HG02759 (cell line): Measurements from ENCODE around the gene GNG4.
"Not testable (repeated sequence)": the region's sequence is repeated elsewhere in the genome, so short reads cannot be mapped to it uniquely, and the experiment has no call there.

Experiments
- ATAC-seq: cut with Tn5 transposase; IDR thresholded peaks from one replicate; pipeline ENCODE4 v1.9.1; 2021; ENCODE audit warnings: mild to moderate bottlenecking, moderate library complexity; ENCODE audit not compliant: unreplicated experiment

GNG4 gene

DNA sequence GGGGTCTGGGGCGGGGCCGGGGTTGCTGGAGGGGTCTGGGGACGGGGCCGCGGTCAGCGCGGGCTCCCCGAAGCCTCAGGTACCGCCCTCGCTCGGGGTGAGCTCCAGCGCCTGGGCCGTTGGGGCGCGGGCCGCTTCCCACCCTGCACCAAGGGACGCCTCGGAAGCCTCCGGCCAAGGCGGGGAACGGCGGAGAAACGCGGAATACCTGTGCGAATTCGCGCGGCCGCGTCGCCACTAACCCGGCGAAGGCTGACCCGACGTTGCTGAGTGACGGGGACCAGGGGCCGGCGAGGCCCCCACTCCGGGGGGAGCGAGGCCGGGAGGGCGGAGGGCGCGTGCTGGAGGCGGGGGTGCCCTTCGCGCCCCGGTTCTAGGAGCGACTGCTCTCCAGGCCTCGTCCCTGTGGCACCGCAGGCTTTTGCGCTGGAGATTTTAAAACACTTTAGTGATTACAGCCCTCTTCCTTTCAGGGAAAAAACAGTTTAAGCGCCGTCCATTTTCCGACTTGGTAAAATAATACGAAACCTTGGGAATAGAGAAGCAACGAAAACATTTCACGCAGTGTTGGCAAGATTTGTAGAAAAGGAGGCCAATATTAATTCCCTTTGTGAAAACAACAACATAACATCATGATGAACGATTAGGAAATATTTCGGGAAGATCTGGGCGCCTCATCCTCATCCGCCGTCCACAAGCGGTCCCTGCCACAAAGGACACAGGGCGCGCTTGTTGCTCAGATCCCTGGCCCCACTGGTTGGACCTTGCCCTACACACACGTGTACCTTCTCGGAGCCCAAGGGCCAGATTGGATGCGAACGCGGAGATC lies 971 bp upstream of the GNG4 start:
- ATAC-seq = no peak

DNA sequence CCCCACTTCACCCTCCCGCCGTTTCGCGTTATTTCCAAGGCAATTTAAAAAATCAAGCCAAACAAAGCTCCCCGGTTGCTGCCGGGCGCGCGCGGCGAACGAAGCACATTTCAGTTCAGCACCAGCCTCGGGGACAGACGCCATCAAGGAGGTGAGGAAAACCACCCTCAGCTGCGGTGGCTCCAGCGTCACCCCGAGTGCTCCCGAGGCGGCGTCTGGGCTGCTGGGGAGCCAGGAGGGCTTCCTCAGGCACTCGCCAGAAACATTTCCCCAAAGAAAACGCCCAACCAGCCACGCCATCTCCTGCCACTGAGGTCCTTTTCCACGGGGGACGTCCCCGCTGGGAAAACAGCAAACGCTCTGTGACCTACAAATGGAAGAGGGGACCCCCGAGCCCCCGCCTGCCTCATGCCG lies 623 bp downstream of the GNG4 start:
- ATAC-seq = peak; percentile 58

DNA sequence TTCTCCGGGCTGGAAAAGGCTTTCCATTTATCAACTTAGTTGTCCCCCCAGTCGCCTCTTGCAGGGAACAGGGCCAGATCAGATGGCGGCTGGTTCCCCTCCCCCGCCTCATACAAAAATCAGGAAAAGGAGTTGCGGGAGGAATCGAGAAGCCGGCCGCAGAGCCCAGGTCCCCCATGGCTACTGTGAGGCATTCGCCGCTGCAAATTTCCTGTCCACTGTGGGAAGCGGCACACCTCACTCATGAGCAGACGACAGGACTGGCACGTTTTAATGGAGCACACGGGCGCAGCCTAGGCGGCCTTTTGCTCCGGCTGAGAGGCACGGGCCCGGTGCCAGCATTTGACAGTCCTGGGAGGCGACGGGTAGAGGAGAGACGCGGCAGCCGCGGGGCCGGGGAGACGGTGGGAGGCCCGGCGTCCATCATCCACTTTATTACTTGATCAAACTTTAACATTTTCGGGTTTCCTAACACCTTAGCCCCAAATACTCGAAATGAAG lies 1.1 kb downstream of the GNG4 start:
- no peak for ATAC-seq

DNA sequence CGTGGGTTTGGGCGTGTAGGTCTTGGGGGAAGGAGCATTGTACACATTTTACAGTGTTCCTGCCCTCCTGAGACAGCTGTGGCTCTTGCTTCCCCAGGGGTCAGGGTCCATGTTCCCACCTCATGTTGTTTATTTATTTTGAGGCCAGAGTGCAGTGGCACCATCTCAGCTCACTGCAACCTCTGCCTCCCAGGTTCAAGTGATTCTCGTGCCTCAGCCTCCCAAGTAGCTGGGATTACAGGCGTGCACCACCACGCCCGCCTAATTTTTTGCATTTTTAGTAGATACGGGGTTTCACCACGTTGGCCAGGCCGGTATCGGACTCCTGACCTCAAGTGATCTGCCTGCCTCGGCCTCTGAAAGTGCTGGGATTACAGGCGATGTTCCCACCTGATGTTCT lies 2.0 kb downstream of the GNG4 start:
- not testable (repeated sequence) for ATAC-seq

DNA sequence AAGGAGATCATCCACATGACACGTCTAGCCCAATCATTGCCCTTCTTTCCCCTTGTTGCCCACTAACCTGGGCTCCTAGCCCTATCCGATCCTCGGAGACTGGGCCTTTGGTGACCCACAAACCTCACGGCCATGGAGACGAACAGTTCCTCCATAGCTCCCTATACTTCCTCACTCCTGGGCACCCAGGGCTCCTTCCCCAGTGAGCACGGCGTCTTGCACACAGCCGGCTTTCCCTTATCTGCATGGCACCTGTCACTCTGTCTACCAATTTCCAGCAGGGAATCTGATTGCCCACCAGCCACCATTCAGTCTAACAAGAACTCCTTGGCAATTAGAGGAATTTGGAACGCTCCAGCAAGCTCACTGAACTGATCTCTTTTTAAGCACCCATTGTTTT lies 3.1 kb downstream of the GNG4 start:
- no peak for ATAC-seq

DNA sequence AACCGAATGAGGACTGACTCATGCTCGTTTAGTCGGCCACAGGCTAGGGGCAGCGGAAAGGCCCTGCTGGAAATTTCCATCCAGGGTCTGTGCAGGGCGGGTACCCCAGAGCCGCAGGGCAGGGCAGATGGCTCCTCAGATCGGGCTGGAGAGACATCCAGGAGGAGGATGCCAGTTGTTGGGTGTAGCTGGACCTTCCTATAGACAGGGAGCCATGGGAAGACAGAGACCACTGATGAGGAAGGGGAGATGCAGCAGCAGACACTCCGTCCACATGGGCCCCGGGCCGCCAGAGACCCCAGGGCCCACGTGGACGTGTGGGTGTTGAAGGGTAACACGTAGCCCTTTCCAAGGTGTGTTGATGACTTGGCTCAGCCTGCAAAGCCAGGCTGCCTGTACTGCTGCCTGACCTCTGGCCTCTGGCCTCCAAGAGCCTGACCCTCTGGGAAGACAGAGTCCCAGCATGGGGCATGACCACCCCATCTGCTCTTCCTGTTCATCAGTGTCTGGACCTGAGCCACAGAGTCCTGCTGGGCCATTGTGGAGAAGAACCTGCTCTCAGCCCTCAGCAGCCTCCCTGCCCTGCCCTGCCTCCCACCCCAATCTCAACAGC lies 4.8 kb downstream of the GNG4 start:
- ATAC-seq = no peak

DNA sequence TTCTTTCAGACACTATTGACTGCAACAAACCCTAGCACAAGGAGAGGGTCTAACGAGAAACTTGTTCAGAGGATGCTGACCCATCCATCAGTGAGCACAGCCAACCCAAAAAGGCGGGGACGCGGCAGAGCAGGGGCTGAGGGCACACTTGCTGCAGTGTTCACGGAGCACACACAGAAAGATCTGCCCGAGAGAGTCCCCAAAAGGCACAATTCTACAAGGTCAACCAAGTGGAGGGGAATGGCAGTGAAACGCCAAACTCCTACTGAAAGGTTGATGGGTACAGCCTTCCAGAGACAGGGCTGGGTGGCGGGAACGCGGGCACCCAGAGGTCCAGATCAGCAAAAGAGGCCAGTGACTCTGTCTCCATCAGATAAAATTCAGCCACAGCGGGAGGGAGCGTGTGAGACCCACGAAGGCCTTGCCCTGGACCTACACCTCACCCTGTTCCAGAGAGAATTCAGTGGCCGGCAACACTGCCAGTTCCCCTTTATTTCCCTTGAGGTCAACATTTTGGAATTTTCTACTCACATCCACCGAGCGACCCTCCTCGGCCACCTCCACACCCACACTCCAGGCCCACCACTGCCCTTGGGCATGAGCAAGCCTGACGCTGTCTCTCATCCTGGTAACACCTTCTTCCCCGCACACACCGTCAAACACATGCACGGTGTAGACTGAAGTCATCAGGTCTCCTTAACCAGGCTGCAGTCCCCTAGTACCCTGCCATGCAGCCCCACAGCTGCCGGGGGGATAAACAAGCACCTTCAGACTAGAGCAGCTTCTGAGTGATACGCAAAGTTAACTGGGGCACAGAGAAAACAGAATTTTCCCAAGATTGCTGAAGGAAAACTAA lies 5.5 kb downstream of the GNG4 start:
- ATAC-seq = no peak

DNA sequence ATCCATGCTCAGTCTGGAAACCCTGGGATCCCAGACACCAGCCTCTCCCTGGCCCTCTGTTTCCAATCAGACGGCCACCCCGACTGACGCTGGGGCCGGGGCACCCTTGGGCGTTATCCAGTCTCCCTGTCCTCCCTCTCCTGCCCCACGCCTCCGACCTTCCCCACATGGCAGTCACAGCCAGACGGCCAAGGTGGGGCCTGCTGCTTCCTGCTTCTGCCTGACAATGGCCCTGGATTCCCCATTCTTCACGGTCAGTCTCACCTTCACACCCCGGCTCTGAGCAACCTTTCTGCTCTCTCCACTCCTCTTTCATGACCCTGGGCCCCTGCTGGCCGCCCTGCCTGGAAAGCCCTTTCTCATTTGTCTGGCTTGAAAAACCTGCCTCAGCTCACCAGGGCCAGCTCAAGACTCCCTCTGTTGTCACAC lies 6.6 kb downstream of the GNG4 start:
- no peak for ATAC-seq

DNA sequence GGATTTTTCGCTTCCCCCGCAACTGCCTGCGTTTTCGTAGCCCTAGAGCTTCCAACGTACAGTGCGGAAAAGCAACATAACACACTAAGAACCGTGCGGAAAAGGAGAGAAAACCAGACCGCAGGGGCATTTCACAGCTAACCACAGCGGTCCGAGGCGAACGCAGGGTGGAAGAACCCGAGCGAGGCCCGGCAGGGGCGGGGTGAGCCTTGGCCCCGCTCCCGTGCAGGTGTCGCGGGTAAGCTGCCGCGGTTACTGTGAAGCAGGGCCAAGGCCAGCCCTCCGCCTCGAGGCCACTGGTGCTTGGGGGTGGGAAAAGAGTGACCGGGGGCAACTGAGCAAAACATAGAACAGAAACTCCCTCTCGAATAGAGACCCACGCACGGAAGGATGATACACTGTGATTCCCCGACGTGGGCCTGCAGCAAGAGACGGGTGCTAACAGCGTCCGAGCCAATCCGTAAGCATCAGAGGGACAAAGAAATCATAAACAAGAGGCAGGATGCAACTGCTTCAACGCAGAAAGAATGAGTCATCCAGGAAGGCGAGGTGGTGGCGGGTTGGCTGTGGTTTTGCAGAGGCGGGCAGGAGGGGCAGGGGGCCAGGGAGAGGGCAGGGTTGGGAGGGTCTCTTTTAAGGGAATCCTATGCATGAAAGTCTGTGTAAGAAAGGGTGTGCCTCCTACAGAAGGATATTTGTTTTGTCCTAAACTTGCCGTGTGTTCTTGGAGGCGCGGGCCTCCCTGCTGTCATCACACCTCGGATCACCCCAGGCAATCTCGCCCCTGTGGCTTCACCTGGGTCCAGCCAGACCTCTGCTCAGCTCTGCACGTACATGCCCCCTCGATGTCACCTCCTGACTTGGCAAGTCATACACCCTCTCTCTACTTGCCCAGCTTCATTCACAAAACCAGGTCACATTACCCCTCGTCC lies 7.3 kb downstream of the GNG4 start:
- peak; percentile 71 for ATAC-seq

DNA sequence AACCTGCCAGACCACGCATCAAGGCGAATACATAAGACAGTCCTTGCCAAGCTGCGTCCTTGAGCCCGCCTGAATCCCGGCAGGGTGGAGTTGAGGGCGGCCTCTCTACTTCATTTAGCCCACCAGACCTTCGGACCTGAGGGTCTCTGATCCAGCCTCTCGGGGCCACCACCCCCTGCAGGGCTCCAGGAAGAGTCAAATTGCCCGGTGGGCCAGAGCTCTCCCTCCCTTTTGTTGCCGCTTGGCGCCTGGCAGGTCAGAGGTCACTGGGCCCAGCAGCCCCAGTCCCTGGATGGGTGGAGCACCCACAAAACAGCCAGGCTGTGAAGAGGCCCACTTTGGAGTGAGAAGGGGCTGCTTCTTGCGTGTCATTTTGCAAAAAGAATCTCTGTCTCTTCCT lies 9.0 kb downstream of the GNG4 start:
- no peak for ATAC-seq

DNA sequence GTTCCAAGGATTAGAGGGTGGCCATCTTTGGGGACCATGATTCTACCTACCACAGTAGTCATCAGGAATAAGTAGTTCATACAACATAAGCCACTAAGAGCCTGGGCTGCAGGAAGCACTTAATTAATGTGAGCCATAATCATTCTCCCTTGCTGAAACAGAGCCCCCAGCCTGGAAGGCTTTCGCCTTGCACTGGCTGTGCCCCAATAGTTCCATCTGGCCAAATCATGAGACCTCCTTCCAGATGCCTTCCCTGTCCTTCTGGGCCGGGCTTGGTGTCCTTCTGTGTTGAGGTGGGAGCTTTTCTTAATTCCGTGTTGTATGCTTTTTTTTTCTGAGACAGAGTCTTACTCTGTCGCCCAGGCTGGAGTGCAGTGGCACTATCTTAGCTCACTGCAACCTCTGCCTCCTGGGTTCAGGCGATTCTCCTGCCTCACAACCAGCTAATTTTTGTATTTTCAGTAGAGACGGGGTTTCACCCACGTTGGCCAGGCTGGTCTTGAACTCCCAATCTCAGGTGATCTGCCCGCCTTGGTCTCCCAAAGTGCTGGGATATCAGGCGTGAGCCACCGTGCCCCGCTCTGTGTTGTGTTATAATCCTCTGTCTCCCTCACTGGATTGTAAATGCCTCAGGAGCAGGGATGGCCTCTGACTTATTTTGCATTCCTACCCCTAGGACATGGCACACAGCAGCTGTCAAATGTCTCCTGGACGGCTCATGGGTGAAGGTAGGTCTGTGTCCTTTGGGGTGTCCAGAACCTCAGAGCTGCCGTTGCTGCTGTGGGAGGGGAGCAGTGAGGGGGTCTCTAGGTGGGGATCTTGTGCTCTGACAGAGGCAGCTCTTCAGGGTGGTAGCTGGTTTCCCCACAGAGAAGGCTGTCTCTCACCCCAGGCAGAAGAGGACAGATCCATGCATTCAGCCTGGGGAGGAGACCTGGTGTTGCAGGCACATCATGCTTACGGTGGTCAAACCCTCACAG lies 10.1 kb downstream of the GNG4 start:
- ATAC-seq = no peak

DNA sequence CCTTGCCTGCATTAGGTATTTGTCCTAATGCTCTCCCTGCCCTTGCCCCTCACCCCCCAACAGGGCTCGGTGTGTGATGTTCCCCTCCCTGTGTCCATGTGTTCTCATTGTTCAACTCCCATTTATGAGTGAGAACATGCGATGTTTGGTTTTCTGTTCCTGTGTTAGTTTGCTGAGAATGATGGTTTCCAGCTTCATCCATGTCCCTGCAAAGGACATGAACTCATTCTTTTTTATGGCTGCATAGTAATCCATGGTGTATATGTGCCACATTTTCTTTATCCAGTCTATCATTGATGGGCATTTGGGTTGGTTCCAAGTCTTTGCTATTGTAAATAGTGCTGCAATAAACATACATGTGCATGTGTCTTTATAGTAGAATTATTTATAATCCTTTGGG lies 11.0 kb downstream of the GNG4 start:
- ATAC-seq = not testable (repeated sequence)

DNA sequence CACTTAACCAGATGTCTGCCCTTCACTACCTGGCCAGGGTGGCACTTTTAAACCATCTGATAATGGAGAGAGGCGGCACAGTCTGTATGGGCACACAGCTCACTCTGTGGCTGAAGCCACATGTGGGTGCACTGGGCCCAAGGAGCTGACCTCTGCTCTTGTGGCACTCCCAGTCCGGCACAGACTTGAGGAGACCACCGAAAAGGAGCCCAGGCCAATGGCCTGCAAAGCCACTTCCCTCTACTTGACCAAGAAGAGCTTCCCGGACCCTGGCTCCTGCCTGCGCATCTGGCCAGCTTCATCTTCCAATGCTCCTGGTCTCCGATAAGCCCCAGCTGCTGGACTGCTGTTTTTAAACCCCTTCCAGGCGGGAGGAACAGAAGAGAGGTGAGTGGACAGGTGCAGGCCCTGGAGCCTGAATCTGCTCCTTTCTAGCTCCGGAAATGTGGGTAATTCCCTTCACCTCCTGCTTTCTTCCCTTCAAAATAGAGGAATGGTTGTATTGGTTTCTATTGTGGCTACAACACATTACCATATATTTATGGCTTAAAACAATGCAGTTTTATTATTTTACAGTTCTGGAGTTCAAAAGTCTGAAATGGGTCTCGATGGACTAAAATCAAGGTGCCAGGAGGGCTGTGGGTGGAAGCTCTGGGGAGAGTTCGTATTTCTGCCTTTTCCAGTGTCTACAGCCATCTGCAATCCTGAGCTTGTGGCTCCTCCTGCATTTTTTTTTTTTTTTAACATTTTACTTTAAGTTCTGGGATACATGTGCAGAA lies 11.6 kb downstream of the GNG4 start:
- no peak for ATAC-seq

DNA sequence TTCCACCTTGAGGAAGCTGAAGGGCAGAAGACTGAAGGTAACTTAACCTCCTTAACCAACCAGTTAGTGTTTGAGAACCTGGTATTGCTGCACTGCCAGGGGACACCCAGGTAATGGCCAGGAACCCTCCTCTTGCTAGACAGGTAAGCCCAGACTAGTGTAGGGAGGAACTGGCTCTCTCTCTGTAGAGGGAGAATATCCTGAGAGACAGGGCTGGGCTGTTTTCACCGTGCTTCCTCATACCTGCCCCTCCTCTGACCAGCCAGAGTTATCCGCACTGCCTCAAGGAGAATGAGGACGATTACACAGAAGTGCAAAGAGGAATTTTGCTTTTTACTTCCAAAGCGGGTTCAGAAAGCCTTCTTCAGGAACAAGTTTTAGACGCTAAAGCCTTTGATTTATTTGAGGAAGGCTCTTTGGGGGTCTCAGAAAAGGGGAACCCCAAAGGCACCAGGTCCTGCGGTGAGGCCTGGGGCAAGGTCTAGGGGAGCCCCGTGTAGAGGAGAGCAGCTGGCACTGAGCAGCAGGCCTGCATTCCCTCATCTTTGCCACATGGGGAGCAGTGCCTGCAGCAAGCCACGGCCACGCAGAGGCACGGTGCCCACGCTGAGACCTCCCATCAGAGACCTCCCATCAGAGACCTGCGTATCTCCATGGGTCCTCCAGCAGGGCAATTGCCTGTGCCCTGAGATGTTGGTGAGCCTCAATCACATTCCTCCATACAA lies 13.5 kb downstream of the GNG4 start:
- no peak for ATAC-seq

DNA sequence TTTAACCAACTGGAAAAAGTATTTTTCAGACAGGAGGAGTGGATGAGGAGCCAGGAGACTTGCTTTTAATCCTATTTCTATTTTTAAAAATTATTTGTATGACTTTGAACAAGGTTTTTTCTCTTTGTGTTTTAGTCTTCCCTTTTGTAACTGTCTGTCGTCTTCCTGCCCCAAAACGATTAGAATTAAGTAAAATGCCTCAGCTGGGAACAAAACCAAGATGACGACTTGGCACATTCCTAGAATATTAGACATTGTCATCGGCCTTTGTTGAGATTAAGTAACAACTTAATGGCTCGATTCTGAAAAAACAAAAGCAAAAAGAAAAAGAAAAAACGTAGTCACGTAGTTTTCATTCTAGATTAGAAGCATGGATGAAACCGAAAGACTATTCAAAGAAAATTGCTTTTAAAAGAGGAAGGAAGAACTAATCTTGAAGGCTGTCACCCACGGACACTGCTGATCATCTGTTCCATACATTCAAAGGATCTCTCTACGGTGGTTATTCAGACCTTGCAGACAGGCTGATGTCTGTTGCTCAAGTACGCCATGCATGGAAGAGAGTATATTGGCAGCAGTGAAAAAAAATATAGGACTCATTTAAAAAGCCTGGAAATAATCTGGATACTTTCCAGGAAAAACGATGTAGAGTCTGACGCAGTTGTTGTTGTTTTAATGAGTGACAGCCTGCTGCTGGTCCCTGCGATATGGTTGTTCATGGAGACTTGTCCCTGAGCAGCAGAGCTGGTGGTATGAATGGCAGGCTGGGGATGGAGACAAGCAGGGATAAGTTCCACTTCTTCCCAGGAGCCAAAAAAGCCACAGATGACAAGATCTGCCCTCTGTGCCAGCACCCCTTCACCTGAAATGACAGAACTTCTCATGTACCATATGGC lies 16.8 kb downstream of the GNG4 start:
- peak; percentile 82 for ATAC-seq

DNA sequence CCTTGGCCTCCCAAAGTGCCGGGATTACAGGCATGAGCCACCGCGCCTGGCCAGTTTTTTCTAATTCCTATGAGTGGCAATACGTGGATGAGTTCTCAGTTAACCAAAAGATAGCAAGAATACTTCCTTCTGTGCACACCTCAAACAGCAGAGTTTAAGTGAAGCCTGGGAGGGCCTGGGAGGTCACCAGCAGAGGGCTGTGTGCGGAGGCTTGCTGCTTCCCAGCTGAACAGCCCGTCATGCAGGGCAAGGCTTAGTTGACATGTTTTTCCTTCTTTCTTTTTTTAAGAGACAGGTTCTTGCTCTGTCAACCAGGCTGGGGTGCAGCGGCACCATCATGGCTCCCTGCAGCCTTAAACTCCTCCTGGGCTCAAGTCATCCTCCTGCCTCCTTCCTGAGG lies 17.8 kb downstream of the GNG4 start:
- ATAC-seq = no peak
